GM18511 (cell line): ENCODE measurements around the gene RNF220.

Experiments used
- ATAC-seq: cut with Tn5 transposase; IDR thresholded peaks from one replicate; pipeline ENCODE4 v1.9.1; 2021; ENCODE audit warnings: mild to moderate bottlenecking, moderate library complexity; ENCODE audit not compliant: unreplicated experiment

RNF220 gene

DNA sequence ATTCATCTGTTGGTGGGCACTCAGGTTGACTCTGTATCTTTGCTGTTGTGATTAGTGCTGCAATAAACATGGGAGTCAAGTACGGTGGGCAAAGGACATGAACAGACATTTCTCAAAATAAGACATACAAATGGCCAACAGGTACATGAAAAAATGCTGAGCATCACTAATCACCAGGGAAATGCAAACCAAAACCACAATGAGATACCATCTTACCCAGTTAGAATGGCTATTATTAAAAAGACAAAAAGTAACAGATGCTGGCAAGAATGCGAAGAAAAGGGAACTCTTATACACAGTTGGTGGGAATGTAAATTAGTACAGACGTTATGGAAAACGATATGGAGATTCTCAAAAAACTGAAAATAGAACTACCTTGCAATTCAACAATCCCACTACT, 170.3 kb downstream of the RNF220 start:
- no peak for ATAC-seq

DNA sequence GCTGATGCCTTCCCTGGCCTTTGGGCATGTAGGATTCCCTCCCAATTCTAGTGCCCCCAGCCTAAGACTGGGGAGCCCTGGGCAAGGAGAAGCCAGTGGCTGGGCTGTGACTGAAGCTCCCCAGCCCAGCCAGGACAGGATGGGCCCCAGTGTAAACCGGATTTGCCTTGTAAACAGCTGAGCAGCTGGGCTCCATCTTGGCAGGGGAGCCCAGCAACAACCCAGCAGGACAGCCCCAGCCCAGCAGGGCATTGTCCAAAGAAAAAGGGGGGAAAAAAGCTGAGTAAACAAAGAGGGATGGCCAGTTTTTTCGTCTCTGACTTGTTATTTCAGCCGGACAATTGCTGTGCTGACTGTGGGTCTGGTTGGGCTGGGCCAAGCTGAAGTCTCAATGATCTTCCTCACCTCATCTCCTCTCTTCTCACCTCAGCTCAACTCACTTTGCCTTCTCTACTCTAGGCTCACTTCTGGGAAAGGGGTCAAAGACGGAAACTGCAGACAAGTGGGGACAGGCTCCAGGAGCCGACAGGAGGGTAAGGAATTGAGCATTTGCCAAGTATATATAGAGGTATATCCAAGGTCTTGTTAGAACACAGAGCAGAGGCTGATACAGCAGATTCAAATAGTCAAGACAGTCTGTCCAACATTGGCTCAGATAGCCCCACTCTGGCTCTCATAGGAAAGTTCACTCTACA, 171.5 kb downstream of the RNF220 start:
- no peak for ATAC-seq

DNA sequence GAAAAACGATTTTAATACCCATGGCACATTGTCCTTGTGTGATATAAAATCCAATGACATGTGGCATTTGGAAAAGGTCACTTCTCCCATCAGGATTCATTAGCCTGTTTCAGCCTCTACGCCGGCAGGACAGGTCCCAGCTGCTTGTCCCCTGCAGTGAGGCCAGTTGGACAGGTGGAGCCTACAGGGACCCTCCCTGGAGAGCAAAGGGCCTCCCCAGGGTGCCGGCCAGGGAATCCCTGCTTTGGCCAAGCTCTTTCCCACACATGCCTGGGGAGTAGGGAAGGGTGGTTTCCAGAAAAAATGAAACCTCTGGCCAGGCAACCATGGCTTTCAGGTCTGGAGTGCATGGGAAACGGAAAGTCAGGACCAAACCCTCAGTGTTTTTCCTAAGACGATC, 176.2 kb downstream of the RNF220 start:
- no peak for ATAC-seq

DNA sequence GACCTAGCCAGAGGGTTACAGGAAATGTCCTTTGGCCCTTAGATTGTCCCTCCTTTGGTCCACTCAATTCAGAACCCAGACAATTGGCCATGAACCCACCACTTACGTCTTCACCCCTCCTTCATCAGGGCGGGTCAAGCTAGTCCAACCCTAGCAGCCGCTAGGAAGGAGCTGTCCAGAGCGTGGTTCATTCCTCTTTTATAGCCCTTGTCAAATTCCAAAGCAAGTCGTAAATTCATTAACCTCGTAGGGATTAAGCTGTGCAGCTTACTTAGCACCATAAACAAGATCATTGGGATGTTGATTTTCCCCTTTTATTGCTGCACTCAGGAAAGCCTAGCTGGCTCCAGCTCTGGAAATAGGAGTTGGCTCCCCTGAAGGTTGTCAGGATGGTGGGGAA, 179.1 kb downstream of the RNF220 start:
- ATAC-seq = no peak

DNA sequence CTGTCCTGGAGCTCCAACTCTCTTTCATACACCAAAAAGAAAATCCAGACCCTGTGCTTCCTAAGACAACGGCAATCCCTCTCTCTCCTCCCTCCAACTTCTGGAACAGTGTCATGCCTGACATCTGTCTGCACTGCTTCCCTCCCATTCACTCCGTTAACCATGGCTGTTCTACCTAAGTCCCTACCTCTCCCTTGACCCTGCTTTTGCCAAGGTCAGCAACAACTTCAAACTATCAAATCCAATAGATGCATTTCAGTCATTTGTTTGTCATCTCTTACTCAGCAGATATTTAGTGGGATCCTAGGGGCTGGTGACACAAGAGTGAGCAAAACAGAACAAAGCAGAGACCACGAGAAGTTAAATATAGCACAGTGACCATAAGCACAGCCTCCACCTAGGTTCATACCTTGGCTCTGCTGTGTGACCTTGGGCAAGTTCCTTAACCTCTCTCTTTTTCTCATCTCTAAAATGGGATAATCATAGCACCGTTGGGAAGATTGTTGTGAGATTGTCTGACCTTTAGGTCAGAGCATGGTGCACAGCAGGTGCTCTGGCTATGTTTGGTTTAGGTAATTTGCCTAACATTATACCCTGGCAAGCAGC, 180.4 kb downstream of the RNF220 start:
- no peak for ATAC-seq

DNA sequence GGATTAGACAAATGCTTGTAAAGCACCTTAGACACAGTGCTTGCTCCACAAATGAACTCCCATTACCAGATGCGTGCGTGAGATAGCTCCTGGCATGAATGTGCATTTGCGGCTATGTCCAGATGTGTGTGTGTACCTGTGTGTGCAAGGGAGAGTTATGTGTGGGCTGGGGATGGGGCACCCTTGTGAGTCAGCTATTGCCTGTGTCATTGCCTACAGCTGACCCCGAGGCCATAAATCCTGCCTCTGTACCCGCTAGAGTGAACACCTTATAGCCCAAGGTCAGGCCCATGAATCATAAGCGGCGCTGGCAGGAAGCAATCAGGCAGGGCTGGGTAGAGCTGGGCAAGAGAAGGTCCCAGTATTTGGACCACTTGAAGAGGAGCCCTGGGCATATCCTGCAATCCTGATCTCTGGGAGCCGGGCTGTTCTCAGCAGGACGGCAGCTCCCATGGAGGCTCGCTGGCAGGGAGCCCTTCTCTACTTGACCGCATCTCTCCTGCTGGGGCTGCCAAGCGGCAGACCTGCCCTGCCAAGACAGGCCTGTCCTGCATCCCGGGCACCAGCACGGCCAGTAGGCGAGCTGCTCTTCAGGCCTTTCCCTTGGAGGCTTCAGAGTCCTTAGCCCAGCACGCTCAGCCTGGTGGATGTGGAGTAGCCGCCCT, 182.9 kb downstream of the RNF220 start:
- no peak for ATAC-seq

DNA sequence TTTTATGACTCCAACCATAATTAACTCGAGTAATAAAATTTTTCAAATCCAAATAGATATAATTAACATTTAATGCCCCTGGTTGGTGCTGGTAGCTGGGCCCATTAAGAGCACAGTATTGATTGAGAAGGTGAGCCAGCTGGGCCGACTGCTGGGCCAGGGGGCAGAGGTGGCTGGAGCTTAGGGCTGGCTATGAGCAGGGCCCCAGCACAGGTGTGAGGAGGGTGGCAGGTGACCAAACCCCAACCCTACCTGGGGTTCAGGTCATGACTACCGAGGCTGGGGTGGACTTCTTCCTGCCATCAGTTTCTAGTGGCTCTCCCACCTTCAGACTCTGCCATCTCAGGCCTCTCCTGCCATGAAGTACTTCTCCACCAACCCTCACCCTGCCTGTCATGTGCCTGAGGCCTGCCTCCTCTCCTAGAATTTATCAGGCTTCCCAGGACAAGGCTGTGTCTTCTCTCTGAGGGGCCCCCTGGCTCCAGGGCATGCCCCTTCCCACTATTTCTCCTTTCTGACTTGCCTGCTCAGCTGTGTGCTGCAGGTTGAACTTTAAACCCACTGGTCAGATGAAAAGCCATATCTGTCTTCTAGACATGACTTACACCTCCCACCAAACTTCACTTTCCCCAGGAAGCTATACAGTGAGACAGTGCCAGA, 183.6 kb downstream of the RNF220 start:
- no peak for ATAC-seq

DNA sequence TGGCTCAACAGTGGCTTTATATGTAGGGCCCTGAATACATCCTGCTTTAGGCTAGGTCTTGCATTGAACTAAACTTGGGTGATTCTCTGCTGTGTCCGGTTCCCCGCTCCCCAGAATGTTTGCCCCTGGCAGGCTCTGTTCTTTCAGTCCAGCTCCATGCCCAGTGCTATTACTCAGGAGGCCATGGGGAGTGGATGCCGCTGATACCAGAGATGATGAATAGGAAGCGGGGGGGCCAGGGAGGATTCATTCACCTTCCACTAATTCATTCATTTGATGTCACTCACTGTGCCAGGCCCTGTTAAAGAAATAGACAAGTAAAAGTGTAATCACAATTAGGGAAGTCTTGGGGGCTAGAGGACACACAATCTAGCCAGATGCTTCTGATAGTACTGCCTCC, 185.4 kb downstream of the RNF220 start:
- no peak for ATAC-seq

DNA sequence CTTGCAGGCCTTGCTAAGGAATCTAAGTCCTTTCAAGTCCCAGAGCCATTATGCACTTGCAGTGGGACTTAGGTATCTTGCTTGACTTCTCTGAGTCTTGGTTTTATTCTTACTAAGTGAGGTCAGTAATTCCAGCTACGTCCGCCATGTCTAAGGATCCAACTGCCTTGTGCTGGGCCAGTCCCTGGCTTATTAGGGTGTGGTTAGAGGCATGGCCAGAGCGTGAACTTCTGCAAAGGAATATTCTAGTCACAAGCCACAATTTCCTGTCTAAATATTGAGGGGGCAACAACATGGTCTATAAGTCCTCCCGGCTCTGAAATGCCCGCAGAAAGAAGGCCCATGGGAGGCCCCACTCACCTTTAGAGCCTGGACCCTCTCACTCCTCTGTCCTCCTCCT, 186.3 kb downstream of the RNF220 start:
- ATAC-seq = no peak

DNA sequence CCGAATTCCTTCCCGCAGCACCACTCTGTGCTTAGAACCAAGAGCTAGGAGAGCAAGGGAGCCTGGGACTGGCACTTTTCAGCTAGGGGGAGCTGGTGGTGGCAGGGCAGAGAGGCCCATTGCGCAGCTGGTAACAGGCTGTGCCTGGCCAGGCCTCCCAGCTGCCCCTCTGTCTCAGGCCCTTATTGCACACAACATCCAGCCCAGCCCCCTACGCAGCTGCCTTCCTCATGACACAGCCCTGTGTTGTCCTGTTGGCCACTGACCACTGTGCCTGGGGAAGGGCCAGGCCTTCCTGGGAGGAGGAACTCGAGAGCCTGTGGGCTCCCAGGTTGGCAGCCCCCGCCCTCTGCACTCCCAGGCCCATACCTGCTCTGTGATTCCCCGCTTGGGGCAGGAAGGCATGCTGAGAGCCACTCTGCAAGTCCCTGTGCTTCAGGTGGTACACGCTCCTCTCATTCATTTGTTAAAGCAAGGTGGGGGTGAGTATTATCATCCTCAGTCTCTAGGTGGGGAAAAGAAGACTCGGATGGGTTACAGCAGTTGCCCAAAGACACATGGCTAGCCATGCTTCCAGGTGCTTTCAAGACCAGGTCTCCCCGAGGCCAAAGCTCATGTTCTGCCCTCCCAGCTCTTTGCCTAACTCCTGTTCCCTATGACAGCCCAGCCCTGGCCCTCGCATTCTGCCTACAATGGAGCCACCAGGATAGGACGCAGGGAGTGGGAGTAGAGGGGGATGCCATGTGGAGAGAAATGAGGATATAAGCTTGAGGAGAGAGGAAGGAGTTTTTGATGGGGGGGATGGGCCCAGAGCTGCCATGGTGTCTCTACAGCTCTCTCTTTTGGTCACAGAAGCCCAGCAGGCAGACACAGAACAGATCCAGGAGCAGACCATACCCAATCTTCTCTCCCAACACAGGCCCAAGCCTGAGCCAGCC, 187.4 kb downstream of the RNF220 start:
- ATAC-seq = no peak

DNA sequence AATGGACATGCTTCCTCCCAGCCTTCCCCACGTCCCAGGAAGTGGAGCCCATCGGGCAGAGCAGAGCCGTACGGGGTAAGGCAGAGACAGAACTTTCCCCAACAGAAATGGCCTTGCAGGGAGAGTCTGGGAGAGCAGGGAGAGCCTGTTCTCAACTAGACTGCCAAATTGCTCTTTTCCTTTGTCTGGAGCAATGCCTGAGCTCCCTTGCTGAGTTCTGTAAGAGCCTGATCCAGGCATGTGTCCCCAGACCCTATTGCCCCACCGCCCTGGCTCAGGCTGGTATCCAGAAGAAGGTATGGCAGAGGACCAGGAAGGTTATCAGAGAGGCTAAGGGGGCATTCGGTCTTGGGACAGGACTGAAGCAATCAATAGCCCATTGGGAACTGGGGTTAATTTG, 189.3 kb downstream of the RNF220 start:
- no peak for ATAC-seq

DNA sequence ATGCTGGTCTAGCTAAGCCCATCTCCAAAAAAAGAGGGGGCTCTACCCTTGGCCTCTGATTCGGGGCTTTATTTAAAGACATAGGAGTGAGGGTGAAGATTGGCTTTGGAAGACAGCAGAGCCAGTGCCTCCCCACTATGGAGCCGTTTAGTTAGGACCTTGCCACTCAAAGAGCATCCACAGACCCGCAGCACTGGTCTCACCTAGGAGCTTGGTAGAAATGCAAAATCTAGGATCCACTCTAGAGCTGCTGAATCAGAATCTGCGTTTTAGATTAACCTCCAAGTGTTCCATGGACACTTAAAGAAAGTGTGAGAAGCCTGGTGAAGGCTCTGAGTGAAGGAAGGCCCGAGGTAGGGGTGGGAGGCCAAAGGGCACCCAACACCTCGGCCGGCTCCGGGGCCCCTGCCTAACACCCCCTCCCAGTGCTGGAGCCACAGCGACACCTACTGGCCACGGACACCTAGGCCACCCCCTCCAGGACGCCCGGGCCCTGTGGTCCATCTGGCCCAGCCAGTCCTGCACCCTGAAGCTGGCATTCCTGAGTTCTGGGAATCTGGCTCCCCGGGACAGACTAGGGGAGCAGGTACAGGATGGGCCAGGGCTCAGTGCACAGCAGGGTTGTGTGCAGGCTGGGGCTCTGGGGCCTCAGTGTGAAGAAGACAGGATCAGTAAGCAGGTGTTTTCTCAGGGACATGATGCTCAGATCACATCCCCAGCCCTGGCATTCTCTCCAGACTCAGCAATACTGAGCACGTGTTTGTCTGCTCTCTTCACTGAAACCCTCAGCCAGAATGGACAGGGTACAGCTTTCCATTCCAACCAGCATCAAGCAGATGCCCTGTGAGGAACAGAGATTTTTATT, 190.0 kb downstream of the RNF220 start:
- no peak for ATAC-seq

DNA sequence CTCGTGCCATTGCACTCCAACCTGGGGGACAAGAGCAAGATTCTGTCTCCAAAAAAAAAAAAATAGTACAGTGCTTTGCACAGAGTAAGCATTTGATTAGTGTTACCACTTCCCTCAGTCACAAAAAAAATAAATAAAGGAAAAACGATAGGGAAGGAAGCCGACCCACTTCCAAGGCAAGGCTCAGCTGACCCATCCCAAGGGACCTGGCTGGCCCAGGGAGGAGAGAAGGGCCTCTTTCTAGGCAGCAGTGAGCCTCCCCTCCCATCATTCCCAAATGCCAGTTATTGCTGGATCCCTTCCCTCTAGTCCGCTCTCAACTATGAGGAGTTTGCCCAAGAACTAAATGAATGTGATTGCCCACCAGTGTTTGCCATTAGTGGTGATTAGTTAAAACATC, 191.5 kb downstream of the RNF220 start:
- ATAC-seq = no peak

DNA sequence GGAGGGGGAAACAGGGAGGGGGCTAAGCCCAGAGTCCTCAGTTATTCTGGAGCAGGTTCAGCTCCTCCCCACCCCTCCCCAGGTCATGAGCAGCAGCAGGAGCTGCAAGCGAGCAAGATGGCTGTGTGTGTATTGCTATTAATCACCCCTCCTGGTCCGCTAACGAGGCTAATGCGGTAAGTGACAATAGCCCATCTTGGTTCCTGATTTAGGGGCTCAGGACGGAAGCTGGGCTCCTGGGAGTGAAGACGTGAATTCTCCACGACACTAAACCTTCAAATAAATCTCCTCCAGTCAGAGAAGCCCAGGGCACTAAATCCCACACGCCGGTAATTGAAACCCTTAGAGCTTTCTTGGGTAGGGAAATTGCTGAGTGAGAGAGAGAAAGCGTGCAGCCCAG, 193.1 kb downstream of the RNF220 start:
- no peak for ATAC-seq

DNA sequence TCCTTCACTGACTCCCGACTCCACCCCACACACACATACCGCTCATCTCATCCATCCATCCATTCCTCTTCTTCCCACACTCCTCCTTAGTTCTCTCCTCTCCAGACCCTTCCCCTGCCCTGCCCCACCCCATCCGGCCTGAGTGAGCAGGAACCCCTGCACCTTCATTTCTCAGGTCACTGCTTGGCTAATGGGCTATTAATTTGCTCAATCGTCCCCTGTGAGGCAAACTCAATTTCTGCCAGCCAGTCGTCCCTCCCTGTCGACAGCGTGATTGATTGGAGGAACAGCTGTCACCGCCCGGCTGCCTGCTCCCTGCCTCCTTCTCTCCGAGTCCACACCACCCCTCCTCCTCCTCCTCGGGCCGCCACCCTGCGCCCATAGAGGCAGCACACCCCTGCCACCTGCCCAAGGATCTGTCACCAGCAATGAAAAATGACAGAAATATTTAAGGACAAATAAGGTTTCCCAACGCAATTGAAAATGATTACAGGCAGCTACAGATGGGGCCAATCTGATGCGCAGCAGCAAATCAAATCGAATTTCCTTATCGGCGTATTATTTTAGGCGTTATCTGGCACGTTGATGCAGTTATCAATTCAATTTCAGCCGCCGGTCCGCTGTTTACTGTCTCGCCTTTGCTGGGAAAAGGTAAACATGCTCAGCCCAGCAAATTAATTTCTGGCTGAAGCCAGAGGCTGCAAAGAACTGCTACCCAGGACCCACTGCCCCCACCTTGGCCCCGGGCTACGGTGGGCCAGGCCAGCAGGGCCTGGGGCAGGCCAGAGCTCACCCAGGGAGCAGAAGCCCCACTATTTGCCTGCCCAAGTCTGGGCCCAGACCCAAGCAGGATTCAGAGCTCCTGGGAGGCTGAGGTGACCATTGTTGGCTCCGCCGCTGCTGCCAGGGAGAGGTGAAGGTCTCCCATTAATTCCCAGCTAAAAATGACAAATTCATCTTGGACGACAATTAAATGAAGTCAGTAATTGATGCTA, 197.9 kb downstream of the RNF220 start:
- no peak for ATAC-seq

DNA sequence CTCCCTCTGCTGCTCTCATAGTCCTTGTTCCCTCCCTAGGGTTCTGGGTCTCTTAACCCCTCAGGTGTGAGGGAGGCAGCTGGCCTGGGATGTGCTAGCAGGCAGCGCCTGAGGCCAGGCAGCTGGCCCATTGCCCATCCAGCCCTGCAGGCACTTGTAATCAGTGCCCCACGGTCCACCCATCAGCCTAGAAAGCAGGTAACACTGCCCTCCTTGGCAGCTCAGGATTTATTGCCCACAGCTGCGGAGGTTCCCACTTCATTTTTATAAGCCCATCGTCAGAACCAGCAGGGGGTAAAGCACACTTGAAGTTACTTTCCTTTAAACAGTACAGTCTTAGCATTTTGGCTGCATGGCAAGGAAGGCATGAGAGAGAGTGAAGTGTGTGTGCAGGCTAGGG, 198.7 kb downstream of the RNF220 start:
- no peak for ATAC-seq

DNA sequence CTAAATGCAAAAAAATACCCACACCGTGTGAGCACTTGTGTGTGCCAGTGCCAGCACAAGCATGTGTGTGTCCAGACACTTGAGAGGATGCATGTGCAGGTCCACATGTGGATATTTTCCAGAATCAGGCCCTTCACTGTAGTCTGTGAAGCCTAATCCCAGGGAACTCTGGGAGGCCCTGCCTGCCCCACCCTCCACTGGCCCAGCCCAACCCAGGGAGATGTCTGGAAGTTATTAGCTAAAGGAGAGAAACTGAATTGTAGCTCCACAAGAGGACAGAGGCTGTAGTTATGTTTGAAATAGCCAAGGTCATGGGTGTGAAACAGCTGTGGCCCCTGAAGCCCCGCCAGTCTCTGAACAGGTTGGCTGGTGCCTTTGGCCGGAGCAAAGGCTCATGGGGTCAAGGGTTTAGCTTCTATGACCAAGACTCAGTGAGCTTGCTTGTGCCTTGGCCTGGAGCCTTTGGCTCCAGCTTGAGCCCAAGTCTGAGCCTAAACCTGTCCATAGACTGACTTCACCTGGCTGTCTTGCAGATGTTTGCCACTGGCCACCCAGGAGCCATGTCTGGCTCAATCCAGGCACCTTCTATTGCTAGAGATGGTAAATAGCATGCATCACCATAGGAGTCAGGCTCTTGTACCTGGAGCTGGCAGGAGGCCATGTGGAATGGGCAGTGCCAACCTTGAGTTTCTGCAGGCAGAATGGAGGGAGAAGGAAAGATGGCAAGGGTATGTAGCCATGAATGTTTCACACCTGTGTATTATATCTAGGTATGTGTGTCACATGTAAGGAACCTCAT, 199.3 kb downstream of the RNF220 start:
- no peak for ATAC-seq
